T47D (cell line): ENCODE measurements around the gene SNAPC2.

Experiments
- DNase-seq, 2 experiments: peaks; one replicate each; pipeline versions ENCODE4 v3.0.0 to v3.0.0-alpha.2; 2011 to 2012; ENCODE audit warnings: low read depth in 1 of 2, low spot score in 1 of 2
- JUND ChIP-seq: IDR thresholded peaks from 2 replicates; pipeline ENCODE4 v1.6.1; 2012; ENCODE audit warnings: low read depth
- in situ Hi-C: cut with HindIII; loops from 2 replicates; pipeline ENCODE4 v1.10.0; 2016; ENCODE audit warnings: low sequenced_read_pairs, low pct_unique_long_range_greater_than_20kb

Gene SNAPC2

GRCh38 chr19:7919610-7920518 lies at the start of gene SNAPC2:
TSS of gene SNAPC2 (plus strand) at chr19:7920338. CDS start at chr19:7920367, 29 bp downstream.
- in situ Hi-C loops, result no loop called here
- peak; percentile 68 to 94 for DNase-seq
- TF ChIP-seq JUND, result no peak

- in situ Hi-C loops, result no loop called here
- DNase-seq, result peak; percentile 57 to 98
- no peak for TF ChIP-seq JUND
These were observed 49.3 kb upstream of the SNAPC2 start for GRCh38 chr19:7870571-7871436.

- no peak for TF ChIP-seq JUND
- peak; percentile 74 to 96 for DNase-seq
- in situ Hi-C loops, result no loop called here
These were observed 48.5 kb upstream of the SNAPC2 start for GRCh38 chr19:7871437-7872305.

- DNase-seq, result no peak
- in situ Hi-C loops, result no loop called here
- no peak for TF ChIP-seq JUND
These were observed 47.6 kb upstream of the SNAPC2 start for GRCh38 chr19:7872306-7873204.

GRCh38 chr19:7873304-7874075 lies 46.6 kb upstream of the SNAPC2 start:
- no peak for DNase-seq
- in situ Hi-C loops, result no loop called here
- no peak for TF ChIP-seq JUND

- no peak for TF ChIP-seq JUND
- peak; percentile 71 to 82 for DNase-seq
- in situ Hi-C loops, result no loop called here
These were observed 45.9 kb upstream of the SNAPC2 start, which contains the start of gene PRR36 for GRCh38 chr19:7874076-7874896. TSS of gene PRR36 (minus strand) at chr19:7874390. CDS start at chr19:7873689, 701 bp downstream.

GRCh38 chr19:7874897-7875273 lies 45.3 kb upstream of the SNAPC2 start:
- in situ Hi-C loops, result no loop called here
- DNase-seq, result no peak
- no peak for TF ChIP-seq JUND

GRCh38 chr19:7877249-7877836 lies 42.8 kb upstream of the SNAPC2 start:
- no peak for TF ChIP-seq JUND
- DNase-seq, result no peak
- in situ Hi-C loops, result no loop called here

- in situ Hi-C loops, result no loop called here
These were observed 40.9 kb upstream of the SNAPC2 start for GRCh38 chr19:7879111-7879807.

More at GRCh38 chr19:7879111-7879807, 40.9 kb upstream of the SNAPC2 start:
- no peak for DNase-seq
- TF ChIP-seq JUND, result no peak
